Measurements from ENCODE around the gene BTAF1.

BTAF1 gene

DNA sequence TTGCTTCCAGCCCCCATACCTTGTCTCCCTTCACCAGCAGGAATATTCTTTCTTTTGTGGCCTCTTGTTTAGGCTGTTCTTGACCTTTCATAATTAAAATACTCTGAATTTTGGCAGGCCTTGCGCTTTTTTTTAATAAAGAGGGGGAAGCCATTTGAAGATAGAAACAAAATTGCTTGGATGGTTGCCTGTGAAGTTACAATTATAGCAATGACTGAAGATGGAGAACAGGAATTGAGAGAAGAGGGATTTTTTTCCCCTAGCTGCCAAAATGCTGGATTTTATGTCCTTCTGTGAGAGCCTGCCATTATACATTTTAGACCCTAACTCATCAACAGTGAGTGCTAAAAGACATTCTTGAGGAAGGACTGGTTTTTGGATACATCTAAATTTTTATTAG lies 39.0 kb upstream of the BTAF1 start:
- Histone ChIP-seq H3K4me2 (ENCODE audit: insufficient read depth, low read length) (no peak overlapping the region), H4K20me1 (ENCODE audit: insufficient read depth, low read length) (no peaks in the 10 kb centered on the region), H3K9ac (ENCODE audit: low read depth, low read length) (no peak overlapping the region), H3K79me2 (ENCODE audit: insufficient read depth, low read length) (no peaks in the 10 kb centered on the region), H3K4me3 (ENCODE audit: low read depth in 1 of 2, low read length in 2 of 2) (no peak overlapping the region), H3K27me3 (ENCODE audit: insufficient read depth, low read length, poor library complexity) (no peaks in the 10 kb centered on the region), H3K27ac (ENCODE audit: low read length) (no peak overlapping the region), H2AFZ (ENCODE audit: low read depth, low read length) (no peak overlapping the region), H3K9me3 (ENCODE audit: insufficient read depth, low read length, severe bottlenecking) (no peaks in the 10 kb centered on the region), H3K4me1 (ENCODE audit: insufficient read depth, low read length) (no peaks in the 10 kb centered on the region), H3K36me3 (ENCODE audit: insufficient read depth, low read length) (no peaks in the 10 kb centered on the region)
- TF ChIP-seq EZH2 (IDR thresholded peaks at IDR 0.05; ENCODE audit: borderline replicate concordance, low read depth, low read length, severe bottlenecking), result no peak
- DNase-seq (no peak), ATAC-seq (ENCODE audit: insufficient read depth, low read depth) (no peak)

DNA sequence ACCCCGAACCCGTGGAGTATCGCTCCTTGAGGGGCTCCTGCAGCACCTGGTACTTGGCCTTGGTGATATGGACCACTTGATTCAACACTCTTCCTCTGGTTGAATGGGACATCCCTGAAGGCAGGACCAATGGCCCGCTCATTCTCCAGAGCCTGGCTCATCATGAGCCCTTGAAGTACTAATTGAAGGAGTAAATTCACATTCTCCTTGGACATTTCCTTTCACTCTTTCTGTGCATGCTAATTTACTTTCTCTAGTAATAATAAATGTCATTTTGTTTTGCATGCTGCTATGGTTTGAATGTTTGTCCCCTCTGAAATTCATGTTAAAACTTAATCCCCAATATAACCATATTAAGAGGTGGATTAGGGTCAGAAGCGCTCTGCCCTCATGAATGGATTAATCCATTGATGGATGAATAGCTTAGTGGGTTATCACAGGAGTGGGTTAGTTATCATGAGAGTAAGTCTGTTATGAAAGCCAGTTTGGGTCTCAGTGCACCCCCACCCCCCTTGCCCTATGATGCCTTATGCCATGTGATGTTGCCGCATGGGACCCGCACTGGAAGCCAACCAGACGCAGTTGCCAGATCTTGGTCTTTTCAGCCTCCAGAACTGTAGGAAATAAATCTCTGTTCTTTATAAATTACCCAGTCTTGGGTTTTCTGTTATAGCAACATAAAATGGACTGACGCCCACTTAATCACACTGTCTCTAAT lies 38.0 kb upstream of the BTAF1 start:
- no peaks in the 10 kb centered on the region for H4K20me1 ChIP-seq (ENCODE audit: insufficient read depth, low read length)
- no peak overlapping the region for H3K27ac ChIP-seq (ENCODE audit: low read length)
- no peaks in the 10 kb centered on the region for H3K27me3 ChIP-seq (ENCODE audit: insufficient read depth, low read length, poor library complexity)
- H2AFZ ChIP-seq (ENCODE audit: low read depth, low read length), result no peak overlapping the region
- H3K9ac ChIP-seq (ENCODE audit: low read depth, low read length), result no peak overlapping the region
- H3K4me1 ChIP-seq (ENCODE audit: insufficient read depth, low read length), result no peaks in the 10 kb centered on the region
- H3K4me3 ChIP-seq (ENCODE audit: low read depth in 1 of 2, low read length in 2 of 2), result no peak overlapping the region
- TF ChIP-seq, protein P1, sequence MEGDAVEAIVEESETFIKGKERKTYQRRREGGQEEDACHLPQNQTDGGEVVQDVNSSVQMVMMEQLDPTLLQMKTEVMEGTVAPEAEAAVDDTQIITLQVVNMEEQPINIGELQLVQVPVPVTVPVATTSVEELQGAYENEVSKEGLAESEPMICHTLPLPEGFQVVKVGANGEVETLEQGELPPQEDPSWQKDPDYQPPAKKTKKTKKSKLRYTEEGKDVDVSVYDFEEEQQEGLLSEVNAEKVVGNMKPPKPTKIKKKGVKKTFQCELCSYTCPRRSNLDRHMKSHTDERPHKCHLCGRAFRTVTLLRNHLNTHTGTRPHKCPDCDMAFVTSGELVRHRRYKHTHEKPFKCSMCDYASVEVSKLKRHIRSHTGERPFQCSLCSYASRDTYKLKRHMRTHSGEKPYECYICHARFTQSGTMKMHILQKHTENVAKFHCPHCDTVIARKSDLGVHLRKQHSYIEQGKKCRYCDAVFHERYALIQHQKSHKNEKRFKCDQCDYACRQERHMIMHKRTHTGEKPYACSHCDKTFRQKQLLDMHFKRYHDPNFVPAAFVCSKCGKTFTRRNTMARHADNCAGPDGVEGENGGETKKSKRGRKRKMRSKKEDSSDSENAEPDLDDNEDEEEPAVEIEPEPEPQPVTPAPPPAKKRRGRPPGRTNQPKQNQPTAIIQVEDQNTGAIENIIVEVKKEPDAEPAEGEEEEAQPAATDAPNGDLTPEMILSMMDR (IDR thresholded peaks at IDR 0.05; ENCODE audit: borderline replicate concordance, extremely low read depth, low read length, poor library complexity, severe bottlenecking), result no peak
- TF ChIP-seq EZH2 (IDR thresholded peaks at IDR 0.05; ENCODE audit: borderline replicate concordance, low read depth, low read length, severe bottlenecking), result no peak
- H3K36me3 ChIP-seq (ENCODE audit: insufficient read depth, low read length), result no peaks in the 10 kb centered on the region
- ATAC-seq (ENCODE audit: insufficient read depth, low read depth), result no peak
- H3K4me2 ChIP-seq (ENCODE audit: insufficient read depth, low read length), result no peak overlapping the region
- H3K79me2 ChIP-seq (ENCODE audit: insufficient read depth, low read length), result no peaks in the 10 kb centered on the region
- DNase-seq, result no peak
- H3K9me3 ChIP-seq (ENCODE audit: insufficient read depth, low read length, severe bottlenecking), result no peaks in the 10 kb centered on the region

DNA sequence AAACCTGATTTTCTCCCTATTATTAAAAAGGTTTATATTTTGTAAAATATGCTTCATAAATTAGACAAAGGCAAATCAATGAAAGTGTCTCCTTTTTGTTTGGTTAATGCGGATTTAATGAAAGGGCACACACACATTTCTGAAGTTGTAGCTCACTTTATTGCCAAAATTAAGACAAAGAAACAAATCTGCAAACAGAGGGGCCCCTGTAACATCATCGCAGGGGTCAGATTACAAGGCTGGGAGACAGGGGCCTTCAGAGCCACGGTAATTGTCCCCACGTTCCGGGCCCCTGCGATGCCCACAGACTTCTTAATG lies 36.7 kb upstream of the BTAF1 start:
- Histone ChIP-seq H4K20me1 (ENCODE audit: insufficient read depth, low read length) (no peaks in the 10 kb centered on the region), H3K79me2 (ENCODE audit: insufficient read depth, low read length) (no peaks in the 10 kb centered on the region), H3K4me1 (ENCODE audit: insufficient read depth, low read length) (no peaks in the 10 kb centered on the region), H3K27me3 (ENCODE audit: insufficient read depth, low read length, poor library complexity) (no peaks in the 10 kb centered on the region), H3K9me3 (ENCODE audit: insufficient read depth, low read length, severe bottlenecking) (no peaks in the 10 kb centered on the region), H3K36me3 (ENCODE audit: insufficient read depth, low read length) (no peaks in the 10 kb centered on the region), H3K4me2 (ENCODE audit: insufficient read depth, low read length) (no peak overlapping the region), H3K27ac (ENCODE audit: low read length) (no peak overlapping the region), H3K4me3 (ENCODE audit: low read depth in 1 of 2, low read length in 2 of 2) (no peak overlapping the region), H2AFZ (ENCODE audit: low read depth, low read length) (no peak overlapping the region), H3K9ac (ENCODE audit: low read depth, low read length) (no peak overlapping the region)
- TF ChIP-seq, protein P1 (IDR thresholded peaks at IDR 0.05; ENCODE audit: borderline replicate concordance, extremely low read depth, low read length, poor library complexity, severe bottlenecking), result no peak
- no peak for TF ChIP-seq EZH2 (IDR thresholded peaks at IDR 0.05; ENCODE audit: borderline replicate concordance, low read depth, low read length, severe bottlenecking)
- no peak for ATAC-seq (ENCODE audit: insufficient read depth, low read depth)
- DNase-seq, result no peak

DNA sequence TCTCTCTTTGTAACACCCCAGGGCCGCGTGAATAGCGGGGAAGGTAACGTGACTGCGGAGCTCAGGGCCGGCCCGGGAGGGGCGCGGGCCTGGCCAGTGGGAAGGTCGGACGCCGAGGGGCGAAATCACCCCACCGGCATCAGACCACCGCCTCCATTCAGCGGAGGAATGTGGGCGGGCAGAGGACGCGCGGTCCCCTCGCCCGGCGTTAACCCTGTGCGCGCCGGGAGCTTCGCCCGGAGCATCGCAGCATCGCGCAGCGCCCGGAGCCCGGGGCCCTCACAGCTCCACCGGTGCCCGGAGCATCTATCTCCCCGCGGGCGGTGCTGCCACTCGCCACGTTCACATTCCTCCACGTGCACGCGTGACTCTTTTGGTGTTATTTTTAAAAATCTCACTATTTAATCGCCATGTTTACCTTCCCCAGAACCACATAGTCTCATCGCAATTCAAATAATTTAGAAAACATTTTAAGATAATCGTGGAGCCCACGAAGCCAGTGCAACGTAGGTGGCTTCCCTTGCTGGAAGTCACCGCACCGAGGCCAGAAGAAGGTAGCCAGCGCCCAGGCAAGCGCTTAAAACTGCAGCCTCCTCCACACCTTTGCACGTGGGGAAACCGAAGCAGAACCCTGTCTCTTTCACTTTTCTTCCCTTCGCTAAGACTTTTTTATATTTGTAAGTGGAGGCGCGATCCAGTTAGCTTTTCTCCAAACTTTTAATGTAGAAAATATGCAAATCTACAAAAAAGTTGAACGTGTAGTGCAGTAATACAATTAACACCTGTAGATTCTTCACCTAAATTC lies 36.1 kb upstream of the BTAF1 start:
- no peaks in the 10 kb centered on the region for H3K79me2 ChIP-seq (ENCODE audit: insufficient read depth, low read length)
- H3K9ac ChIP-seq (ENCODE audit: low read depth, low read length), result no peak overlapping the region
- no peaks in the 10 kb centered on the region for H4K20me1 ChIP-seq (ENCODE audit: insufficient read depth, low read length)
- ATAC-seq (ENCODE audit: insufficient read depth, low read depth), result no peak
- H3K9me3 ChIP-seq (ENCODE audit: insufficient read depth, low read length, severe bottlenecking), result no peaks in the 10 kb centered on the region
- H3K36me3 ChIP-seq (ENCODE audit: insufficient read depth, low read length), result no peaks in the 10 kb centered on the region
- H3K4me2 ChIP-seq (ENCODE audit: insufficient read depth, low read length), result no peak overlapping the region
- no peak overlapping the region for H3K27ac ChIP-seq (ENCODE audit: low read length)
- H3K27me3 ChIP-seq (ENCODE audit: insufficient read depth, low read length, poor library complexity), result no peaks in the 10 kb centered on the region
- no peak overlapping the region for H2AFZ ChIP-seq (ENCODE audit: low read depth, low read length)
- no peak overlapping the region for H3K4me3 ChIP-seq (ENCODE audit: low read depth in 1 of 2, low read length in 2 of 2)
- TF ChIP-seq EZH2 (IDR thresholded peaks at IDR 0.05; ENCODE audit: borderline replicate concordance, low read depth, low read length, severe bottlenecking), result no peak
- TF ChIP-seq, protein P1 (IDR thresholded peaks at IDR 0.05; ENCODE audit: borderline replicate concordance, extremely low read depth, low read length, poor library complexity, severe bottlenecking), result no peak
- no peak for DNase-seq
- H3K4me1 ChIP-seq (ENCODE audit: insufficient read depth, low read length), result no peaks in the 10 kb centered on the region
